Adipose tissue (tissue), 3 donors: ENCODE data around the gene AP1G1. TPM values are rescaled to one million over a fixed set of nuclear protein-coding genes. Genes with fewer than 3 reads are reported as not detected.
A peak's percentile ranks its signal among the peaks of the same experiment; 100 is the strongest.
"Not testable (repeated sequence)": the region's sequence is repeated elsewhere in the genome, so short reads cannot be mapped to it uniquely, and the experiment has no call there.

Experiments
- H3K27ac ChIP-seq: one replicate; pipeline ENCODE4 v1.5.1; 2013; ENCODE audit warnings: low read depth, low read length
- WGBS, 3 donors: extraction: QIAGEN DNeasy Blood & Tissue Kit; methylation state at CpG; one replicate each; pipeline ENCODE4 v1.1.7; 2013; 5-methylcytosine and 5-hydroxymethylcytosine counted together
- polyA plus RNA-seq, 3 donors: library from polyadenylated mRNA; stranded (reverse); fragments of 200-250 nt; gene quantifications; one replicate each; pipeline ENCODE4 v1.2.3, GENCODE V29; 2013
- donor health status: healthy with polysubstance abuse.
- donor health status: Bipolar disorder and iron deficiency.
- donor health status: healthy.

The AP1G1 gene
- polyA plus RNA-seq, 3 donors, result 13.3 to 23.4 (median 22.9) TPM

DNA sequence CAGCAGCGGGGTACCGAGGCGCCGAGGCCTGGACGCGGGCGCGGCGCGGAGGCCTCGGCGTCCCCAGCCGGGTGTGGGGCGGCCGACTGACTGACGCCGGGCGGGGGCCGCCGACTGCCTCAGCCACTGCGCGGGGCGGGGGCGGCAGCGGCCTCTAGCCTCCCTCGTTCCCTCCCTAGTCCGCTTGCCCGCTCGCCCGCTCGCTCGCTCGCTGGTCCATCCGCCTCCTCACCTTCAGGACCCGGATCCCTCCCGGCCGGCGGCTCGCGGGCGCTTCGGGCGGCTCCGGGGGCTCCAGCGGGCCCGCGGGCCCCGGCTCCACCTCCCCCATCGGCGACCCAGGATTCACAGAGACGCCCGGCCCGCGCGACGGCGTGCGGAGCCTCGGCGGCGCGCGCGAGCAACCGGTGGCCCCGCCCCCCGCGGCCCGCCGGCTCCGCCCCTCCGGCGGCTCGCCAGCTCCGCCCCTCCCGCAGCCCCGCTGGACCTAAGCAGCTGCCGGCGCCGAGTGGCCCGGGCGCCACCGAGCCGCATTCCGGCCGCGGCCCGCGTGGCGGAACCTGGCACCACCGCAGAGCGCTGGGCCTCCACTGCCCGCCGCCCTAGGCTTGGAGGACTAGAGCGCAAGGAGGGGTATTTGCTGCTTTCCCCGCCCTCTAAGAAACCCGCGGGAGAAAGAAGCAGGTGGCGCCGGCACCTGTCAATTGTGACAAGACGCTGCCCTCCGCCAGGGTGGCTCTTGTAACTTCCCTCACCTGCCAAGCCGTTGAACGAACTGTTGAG lies 84.9 kb downstream of the AP1G1 start:
- WGBS, 3 donors, result 1% methylated on average over 41 to 104 of the region's 104 CpGs
- peak overlapping the region; percentile 65 for H3K27ac ChIP-seq

DNA sequence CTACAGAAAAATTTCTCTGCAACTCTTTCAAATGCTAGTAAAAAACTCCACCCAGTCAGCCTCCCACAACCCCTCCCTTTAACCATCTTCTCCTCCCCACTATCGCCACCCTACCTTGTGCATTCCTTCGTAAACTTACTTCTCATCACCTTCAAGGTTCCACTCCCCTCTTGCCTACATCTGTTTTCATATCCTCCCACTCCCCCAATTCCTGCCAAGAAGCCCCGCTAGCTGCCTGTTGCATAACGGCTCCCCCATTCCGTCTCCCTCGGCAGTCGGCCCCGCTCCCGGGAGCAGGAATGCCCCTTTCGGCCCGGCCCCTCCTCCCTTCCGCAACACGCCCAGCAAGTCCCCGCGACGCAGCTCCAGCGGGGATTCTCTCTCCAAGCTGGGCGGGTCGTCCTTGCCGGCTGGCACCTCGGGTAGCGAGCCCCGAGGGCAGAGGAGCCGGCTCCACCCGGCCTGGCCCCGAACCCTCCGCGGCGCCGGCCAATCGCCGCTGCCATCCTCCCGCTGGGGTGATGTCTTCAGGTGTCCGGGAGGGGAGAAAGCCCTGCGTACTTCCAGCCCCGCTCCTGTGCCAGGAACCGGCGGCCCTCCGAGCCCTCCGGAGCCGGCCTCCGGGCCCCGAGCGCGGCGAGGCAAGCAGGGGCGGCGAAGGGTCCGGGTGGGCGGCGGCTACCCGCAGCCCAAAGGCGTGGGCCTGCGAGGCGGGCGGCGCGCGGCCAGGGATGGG lies 85.7 kb downstream of the AP1G1 start:
- WGBS, 3 donors, result 1% methylated on average over 50 to 59 of the region's 59 CpGs
- peak overlapping the region; percentile 65 for H3K27ac ChIP-seq

DNA sequence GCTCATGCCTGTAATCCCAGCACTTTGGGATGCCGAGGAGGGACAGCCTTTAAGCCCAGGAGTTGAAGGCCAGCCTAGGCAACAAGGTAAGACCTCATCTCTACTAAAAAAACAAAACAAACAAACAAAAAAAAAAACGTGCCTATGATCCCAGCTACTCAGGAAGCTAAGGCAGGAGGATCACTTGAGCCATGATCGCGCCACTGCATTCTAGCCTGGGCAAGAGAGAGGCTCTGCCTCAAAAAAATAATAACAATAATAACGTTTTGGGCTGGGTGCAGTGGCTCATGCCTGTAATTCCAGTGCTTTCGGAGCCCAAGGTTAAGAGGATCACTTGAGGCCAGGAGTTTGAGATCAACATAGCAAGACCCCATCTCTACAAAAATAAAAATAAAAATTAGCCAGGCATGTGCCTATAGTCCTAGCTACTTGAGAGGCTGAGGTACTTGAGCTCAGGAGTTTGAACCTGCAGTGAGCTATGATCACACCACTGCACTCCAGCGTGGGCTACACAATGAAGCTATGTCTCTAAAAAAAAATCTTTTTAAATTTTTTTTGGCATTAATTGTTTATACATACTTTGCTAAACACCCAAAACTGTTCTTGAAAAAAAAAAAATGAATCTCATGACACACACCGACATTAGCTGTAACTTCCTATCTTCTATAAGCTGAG lies 87.4 kb downstream of the AP1G1 start:
- no peak overlapping the region for H3K27ac ChIP-seq
- WGBS, 3 donors, result 67 to 75% (median 75%) methylated on average over 8 of the region's 8 CpGs

DNA sequence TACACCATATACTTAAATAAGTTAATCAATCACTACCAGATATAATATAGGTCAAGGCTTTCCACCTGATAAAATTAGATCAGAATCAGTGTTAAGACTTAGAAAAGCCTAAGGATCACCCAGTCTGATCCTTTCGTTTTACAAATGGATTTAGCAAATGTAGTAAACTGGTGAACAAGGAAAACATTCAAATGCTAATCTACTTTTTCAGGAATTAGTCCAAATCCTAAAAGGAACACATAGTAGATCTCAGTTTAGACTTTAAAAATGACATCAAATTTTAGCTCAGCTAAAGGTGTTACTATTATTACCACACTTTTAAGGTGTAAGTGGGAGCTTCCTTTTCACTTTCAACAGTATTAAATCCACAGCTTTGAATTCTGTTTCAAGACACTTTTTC lies 96.1 kb downstream of the AP1G1 start:
- WGBS, 3 donors, result 51 to 78% (median 73%) methylated on average over 1 of the region's 1 CpG
- no peak overlapping the region for H3K27ac ChIP-seq

DNA sequence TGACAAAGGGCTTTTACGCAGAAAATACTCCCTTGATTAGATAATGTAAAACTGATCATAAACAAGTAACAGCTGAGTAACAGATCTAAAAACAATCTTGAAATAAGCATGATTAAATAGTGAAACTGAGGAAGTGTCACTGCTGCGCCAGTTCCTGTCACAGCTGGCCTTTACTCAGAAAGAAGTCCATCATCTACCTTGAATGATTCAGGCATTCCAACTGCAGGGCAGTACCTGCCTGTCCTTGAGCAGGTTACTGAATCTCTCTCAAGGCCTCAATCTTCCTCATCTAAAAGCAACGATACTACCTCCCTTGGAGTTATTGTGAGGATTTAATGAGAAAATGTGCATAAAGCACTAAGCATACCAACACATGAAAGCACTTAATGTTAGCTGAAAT lies 96.8 kb downstream of the AP1G1 start:
- 44 to 79% (median 78%) methylated on average over 3 of the region's 3 CpGs for WGBS, 3 donors

DNA sequence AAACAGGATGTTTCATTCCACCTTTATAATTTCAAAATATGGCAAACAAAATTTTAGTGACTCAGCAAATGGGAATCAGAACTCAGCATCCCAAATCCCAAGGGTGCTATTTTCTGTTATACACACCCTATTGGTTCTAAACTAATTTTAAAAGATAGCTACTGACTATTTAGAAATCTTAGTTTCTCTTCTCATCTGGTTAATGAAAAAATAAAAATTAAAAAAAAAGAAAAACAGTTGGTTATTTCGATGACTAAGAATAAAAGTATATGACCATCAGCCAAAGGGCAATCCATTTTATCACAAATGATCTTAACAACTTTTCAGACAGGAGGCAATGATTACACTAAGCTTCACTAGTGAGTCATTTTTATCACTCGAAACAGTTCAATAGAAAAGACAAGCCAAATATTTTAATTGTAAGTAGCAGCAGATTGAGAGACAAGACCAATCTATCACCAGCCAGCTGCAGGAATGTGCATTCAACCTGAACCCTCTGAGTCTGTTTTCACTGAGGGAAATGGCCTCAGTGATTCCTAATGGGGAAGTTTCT lies 99.3 kb downstream of the AP1G1 start:
- WGBS, 3 donors, result 55 to 65% (median 61%) methylated on average over 2 of the region's 2 CpGs

More for the DNA sequence above, 96.8 kb downstream of the AP1G1 start:
- no peak overlapping the region for H3K27ac ChIP-seq

DNA sequence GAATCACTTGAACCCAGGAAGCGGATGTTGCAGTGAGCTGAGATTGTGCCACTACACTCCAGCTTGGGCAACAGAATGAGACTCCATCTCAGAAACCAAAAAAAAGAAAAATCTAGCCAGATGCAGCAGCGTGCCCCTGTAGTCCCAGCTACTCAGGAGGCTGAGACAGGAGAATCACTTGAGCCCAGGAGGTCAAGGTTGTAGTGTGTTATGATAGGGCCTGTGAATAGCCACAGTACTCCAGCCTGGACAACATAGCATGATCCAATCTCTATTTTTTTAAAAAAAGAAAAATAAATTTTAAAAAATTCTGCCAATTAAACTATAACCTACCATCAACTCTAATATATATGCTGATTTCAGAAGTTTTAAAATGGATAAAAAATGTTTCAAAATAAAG lies 99.9 kb downstream of the AP1G1 start:
- H3K27ac ChIP-seq, result no peak overlapping the region
- WGBS, 3 donors, result 95 to 97% (median 97%) methylated on average over 2 of the region's 2 CpGs

More for the DNA sequence above, 99.3 kb downstream of the AP1G1 start:
- no peak overlapping the region for H3K27ac ChIP-seq

DNA sequence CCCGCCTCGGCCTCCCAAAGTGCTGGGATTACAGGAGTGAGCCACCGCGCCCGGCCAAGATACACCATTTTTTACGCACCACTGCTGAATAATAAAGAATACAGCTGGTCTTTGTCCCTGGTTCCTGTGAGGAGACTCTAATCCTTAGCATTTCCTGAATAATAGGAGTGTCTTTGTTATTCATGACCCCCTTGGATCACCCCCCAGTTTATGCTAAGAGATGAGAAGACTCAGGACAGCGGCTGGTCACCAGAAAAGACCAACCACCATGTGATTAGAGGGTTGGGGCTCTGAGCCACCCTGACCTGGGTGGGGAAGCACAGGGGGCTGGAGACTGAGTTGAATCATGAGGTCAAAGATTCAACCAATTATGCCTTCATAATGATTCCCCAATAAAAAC lies 101.4 kb downstream of the AP1G1 start:
- WGBS, 3 donors, result 94 to 97% (median 96%) methylated on average over 6 to 7 of the region's 7 CpGs
- no peak overlapping the region for H3K27ac ChIP-seq

DNA sequence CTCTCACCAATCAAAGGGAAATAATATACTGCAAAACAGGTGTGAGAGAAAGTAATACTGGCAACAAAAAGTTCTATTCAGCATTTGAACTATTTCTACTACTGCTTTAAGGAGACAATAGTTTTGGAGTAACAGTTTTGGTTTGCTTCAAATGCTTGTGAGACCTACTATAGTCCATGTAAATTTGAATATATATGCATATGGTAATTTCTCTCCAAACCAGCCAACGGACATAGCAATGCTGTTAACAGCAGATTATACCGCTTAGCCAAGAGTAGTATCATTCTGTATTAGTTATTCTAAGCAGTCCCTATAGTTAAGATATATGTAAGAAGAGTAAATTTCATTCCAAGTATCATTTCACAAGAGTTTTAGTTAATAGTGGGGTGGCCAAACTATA lies 102.6 kb downstream of the AP1G1 start:
- H3K27ac ChIP-seq, result no peak overlapping the region
- WGBS, 3 donors, result 94 to 97% (median 96%) methylated on average over 2 of the region's 2 CpGs

DNA sequence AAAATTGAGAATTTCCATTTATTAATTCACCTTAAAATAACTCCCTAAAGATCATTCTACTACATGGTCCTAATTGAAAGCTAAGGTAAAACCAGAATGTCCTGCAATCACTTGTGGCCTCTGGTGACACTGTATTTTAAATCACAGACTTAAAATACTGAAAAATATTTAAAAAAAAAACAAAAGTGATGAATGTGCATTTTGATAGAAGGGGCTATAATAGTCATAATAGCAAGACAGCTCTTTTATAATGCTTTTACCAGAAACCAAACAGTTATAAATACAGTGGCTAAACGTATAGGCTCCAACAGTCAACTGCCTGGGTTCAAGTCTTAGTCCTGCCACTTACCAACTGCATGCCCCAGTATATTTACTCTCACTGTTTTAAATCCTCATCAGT lies 105.3 kb downstream of the AP1G1 start:
- H3K27ac ChIP-seq, result no peak overlapping the region
- WGBS, 3 donors, result 90 to 100% (median 93%) methylated on average over 1 of the region's 1 CpG

DNA sequence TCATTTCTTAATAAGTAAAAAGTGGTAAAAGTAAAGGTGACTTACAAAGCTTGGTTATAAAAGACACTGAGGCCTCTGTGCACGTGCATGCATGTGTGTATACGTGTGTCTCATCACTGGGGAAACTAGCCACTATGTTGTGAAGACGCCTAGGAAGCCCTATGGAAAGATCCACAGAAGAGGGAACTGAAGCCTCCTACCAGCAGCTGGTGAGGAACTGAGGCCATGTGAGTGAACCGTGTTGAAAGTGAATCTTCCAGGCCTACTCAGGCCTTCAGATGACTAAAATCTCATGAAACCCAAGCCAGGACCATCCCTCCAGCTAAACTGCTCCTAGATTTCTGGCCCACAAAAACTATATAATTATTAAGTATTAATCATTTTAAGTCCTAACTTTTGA lies 107.8 kb downstream of the AP1G1 start:
- H3K27ac ChIP-seq, result no peak overlapping the region
- 80 to 98% (median 91%) methylated on average over 4 of the region's 4 CpGs for WGBS, 3 donors

DNA sequence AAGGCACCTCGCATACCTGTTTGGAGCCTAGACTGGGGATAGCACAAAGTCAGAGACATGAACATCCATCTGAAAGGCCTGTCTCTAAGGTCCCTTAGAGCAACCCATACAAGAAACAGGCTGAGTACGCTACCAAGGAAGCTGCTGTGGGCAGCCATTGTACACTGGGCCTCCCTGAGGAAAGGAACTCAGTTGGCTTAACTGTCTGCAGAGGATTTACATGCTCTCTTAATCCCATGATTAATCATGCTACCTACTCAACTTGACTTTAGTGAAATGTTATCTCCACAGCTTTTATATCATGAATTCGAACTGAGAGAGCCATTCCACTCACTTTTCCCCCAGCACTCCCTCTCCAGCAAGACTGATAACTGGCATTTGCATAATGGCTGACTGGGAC lies 110.1 kb downstream of the AP1G1 start:
- WGBS, 3 donors, result 90 to 94% (median 91%) methylated on average over 3 of the region's 3 CpGs
- no peak overlapping the region for H3K27ac ChIP-seq

DNA sequence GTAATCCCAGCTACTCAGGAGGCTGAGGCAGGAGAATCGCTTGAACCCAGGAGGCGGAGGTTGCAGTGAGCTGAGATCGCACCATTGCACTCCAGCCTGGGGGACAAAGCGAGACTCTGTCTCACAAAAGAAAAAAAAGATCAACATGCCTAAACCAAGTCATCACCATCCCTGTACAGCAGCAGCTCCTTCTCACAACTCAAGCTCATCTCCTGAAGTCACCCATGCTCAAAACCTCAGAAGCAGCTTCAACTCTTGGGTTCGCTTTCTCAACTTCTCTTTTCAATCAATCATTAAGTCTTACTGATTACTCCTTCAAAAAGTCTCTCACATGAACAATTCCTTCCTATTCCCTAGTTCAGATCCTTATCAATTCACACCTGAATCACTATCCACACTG lies 115.5 kb downstream of the AP1G1 start:
- 93 to 98% (median 95%) methylated on average over 5 of the region's 5 CpGs for WGBS, 3 donors
- no peak overlapping the region for H3K27ac ChIP-seq

DNA sequence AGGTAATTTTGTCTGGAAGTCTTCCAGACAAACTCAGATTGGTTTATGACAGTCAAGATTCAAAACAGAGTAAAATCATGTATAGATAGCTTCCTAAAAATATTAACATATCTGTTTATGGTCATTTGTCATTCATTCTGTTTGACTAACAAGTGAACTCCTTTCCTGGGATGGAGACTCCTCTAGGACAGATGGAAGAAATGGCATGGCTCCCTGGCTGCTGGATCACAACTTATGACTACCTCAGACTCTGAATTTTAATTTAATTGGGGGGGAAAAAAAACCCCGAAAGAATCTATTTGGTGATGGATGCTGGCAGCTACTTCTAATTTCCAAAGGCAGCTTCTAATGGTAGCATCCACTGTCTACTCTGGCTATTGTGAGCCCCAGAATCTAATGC lies 118.7 kb downstream of the AP1G1 start:
- H3K27ac ChIP-seq, result no peak overlapping the region
- WGBS, 3 donors, result 0% methylated on average over 1 of the region's 1 CpG

DNA sequence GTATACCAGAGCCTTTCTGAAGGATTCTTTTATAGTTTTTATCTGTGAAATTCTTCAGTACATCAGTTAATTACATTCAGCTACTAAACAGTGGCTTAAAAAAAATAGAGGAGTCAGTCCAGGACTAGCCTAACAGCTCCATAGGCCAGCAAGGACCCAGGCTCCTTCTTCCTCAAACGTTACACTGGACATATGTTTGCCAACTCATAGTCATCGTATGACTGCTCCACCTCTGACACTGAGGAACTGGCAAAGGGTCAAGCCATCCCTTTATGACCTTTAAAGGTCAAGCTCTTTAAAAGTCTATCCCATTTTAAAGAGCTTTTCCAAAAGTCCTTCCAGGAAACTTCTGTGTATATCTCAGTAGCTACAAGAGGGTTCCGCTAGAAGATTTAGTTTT lies 120.8 kb downstream of the AP1G1 start:
- no peak overlapping the region for H3K27ac ChIP-seq
- 64 to 66% (median 66%) methylated on average over 3 of the region's 3 CpGs for WGBS, 3 donors

DNA sequence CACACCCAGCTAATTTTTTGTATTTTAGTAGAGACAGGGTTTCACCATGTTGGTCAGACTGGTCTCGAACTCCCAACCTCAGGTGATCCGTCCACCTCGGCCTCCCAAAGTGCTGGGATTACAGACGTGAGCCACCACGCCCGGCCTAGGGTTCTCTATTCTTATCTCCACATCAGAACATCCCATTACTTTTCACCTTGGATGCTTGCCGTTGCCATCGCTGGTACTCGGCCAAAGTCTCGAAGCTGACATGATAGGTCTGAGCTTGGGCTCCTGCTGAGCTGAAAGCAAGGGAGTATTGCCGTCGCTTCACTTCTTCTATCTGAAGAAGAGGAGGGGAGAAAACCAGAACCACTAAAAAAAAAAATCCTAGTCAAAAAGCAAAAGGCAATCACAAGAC lies 124.4 kb downstream of the AP1G1 start:
- WGBS, 3 donors, result 99% methylated on average over 12 of the region's 12 CpGs
- H3K27ac ChIP-seq, result not testable (repeated sequence)

DNA sequence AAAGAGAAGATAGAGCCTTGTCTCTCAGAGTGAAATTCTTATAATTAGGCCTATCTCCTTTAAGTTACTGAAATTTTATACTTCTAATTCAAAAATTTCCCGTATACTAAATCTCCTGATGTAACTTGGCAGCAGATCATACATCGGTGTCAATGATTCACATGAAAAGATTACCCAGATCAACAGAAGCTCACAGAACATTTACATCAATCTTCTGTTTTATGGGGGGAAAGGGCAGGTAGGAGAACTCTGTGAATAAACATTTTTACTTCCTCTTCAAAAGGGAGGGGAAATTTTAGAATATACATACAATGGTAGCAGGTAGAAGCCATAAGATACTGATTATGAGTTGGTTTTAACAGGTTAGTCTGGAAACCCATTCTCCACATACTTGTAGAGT lies 127.3 kb downstream of the AP1G1 start:
- no peak overlapping the region for H3K27ac ChIP-seq
- WGBS, 3 donors, result 51 to 85% (median 84%) methylated on average over 2 of the region's 2 CpGs
